WTC11 (cell line): ENCODE results near the gene NRXN2. TPM values are rescaled to one million over a fixed set of nuclear protein-coding genes. Genes with fewer than 3 reads are reported as not detected.

Experiments
- ATAC-seq: fragments of 200-7000 bp; cut with Tn5 transposase; 2 replicates; pipeline ENCODE4 v1.10.0; 2021; ENCODE audit warnings: mild to moderate bottlenecking, moderate library complexity
- CTCF ChIA-PET: fragments of 300-600 bp; sonication (Branson Sonifier 250); formaldehyde crosslinking; loops from one replicate; lab custom pipeline; 2021; ENCODE audit warnings: antibody characterized with exemption; lab: Charles Lee
- POLR2A ChIA-PET: fragments of 350-600 bp; sonication (Branson Sonifier 250); formaldehyde crosslinking; loops from one replicate; lab custom pipeline; 2021; ENCODE audit warnings: antibody characterized with exemption; lab: Charles Lee
- DNase-seq: peaks from one replicate; pipeline ENCODE4 v3.0.0; 2021; ENCODE audit warnings: low spot score
- H3K27ac Mint-ChIP-seq: 2 replicates; pipeline ENCODE4 v1.8.0; 2021; ENCODE audit warnings: mixed read lengths
- H3K27me3 Mint-ChIP-seq: 2 replicates; pipeline ENCODE4 v1.8.0; 2021; ENCODE audit warnings: low read depth, mild to moderate bottlenecking, moderate library complexity, mixed read lengths
- H3K36me3 Mint-ChIP-seq: 2 replicates; pipeline ENCODE4 v1.8.0; 2021; ENCODE audit warnings: mixed read lengths
- H3K4me1 Mint-ChIP-seq: 2 replicates; pipeline ENCODE4 v1.8.0; 2022; ENCODE audit warnings: mixed read lengths
- H3K4me3 Mint-ChIP-seq: 2 replicates; pipeline ENCODE4 v1.8.0; 2021; ENCODE audit warnings: mild to moderate bottlenecking, moderate library complexity, mixed read lengths
- H3K9me3 Mint-ChIP-seq: 2 replicates; pipeline ENCODE4 v1.8.0; 2021; ENCODE audit warnings: mixed read lengths
- AR ChIP-seq: fragments of 250-450 bp; sonication (Bioruptor Pico); IDR thresholded peaks from 2 replicates; pipeline ENCODE4 v1.9.0; 2021; ENCODE audit warnings: mild to moderate bottlenecking
- ATF6 ChIP-seq: sonication (generic); formaldehyde crosslinking; IDR thresholded peaks from 2 replicates; pipeline ENCODE4 v1.8.1; 2023; ENCODE audit warnings: mild to moderate bottlenecking, missing genetic modification reagents
- ELF4 ChIP-seq: sonication (generic); formaldehyde crosslinking; IDR thresholded peaks from 2 replicates; pipeline ENCODE4 v1.8.1; 2022; ENCODE audit warnings: low read depth, mild to moderate bottlenecking, moderate library complexity, missing genetic modification reagents
- ETV6 ChIP-seq: sonication (generic); formaldehyde crosslinking; IDR thresholded peaks from 2 replicates; pipeline ENCODE4 v1.8.1; 2022; ENCODE audit warnings: mild to moderate bottlenecking, missing genetic modification reagents
- FOXJ3 ChIP-seq: sonication (generic); formaldehyde crosslinking; IDR thresholded peaks from 2 replicates; pipeline ENCODE4 v1.9.0; 2021; ENCODE audit warnings: missing genetic modification reagents, mild to moderate bottlenecking, borderline replicate concordance
- FOXK1 ChIP-seq: sonication (generic); formaldehyde crosslinking; IDR thresholded peaks from 2 replicates; pipeline ENCODE4 v1.8.0; 2022; ENCODE audit warnings: mild to moderate bottlenecking, moderate library complexity, missing genetic modification reagents
- HMGA2 ChIP-seq: fragments of 250-450 bp; sonication (Bioruptor Pico); IDR thresholded peaks from 2 replicates; pipeline ENCODE4 v1.4.0; 2021; ENCODE audit warnings: mild to moderate bottlenecking, moderate library complexity
- JUN ChIP-seq: sonication (generic); formaldehyde crosslinking; IDR thresholded peaks from 2 replicates; pipeline ENCODE4 v1.8.0; 2023; ENCODE audit warnings: mild to moderate bottlenecking, missing genetic modification reagents
- NFYB ChIP-seq: sonication (generic); formaldehyde crosslinking; conservative IDR thresholded peaks from 2 replicates; pipeline ENCODE4 v1.8.0; 2022; ENCODE audit warnings: low read depth, missing genetic modification reagents
- PRDM15 ChIP-seq: sonication (generic); formaldehyde crosslinking; IDR thresholded peaks from 2 replicates; pipeline ENCODE4 v1.8.0; 2022; ENCODE audit warnings: missing genetic modification reagents
- USF2 ChIP-seq: sonication (generic); formaldehyde crosslinking; IDR thresholded peaks from 2 replicates; pipeline ENCODE4 v1.8.1; 2023; ENCODE audit warnings: mild to moderate bottlenecking, missing genetic modification reagents, moderate library complexity
- ZNF138 ChIP-seq: sonication (generic); formaldehyde crosslinking; conservative IDR thresholded peaks from 2 replicates; pipeline ENCODE4 v1.8.1; 2022; ENCODE audit warnings: mild to moderate bottlenecking, moderate library complexity, missing genetic modification reagents
- ZNF425 ChIP-seq: fragments of 250-450 bp; sonication (Bioruptor Pico); conservative IDR thresholded peaks from 2 replicates; pipeline ENCODE4 v1.9.0; 2021; ENCODE audit warnings: mild to moderate bottlenecking
- total RNA-seq: library from RNA; stranded (reverse); gene quantifications from 3 replicates; pipeline ENCODE4 v1.2.3, GENCODE V29; 2021
- TF ChIP-seq, protein P1 (sequence below): sonication (generic); formaldehyde crosslinking; IDR thresholded peaks from 2 replicates; pipeline ENCODE4 v1.8.0; 2022; ENCODE audit warnings: mild to moderate bottlenecking, missing genetic modification reagents
- TF ChIP-seq, protein P2 (sequence below): sonication (generic); formaldehyde crosslinking; conservative IDR thresholded peaks from 2 replicates; pipeline ENCODE4 v1.8.1; 2022; ENCODE audit warnings: mild to moderate bottlenecking, missing genetic modification reagents
- TF ChIP-seq, protein P3 (sequence below): fragments of 250-450 bp; sonication (Bioruptor Pico); IDR thresholded peaks from 2 replicates; pipeline ENCODE4 v1.8.0; 2021; ENCODE audit warnings: mild to moderate bottlenecking

NRXN2 gene
- total RNA-seq, 1 experiment from 2014 or later: 8.6 TPM

GRCh38 chr11:64765291-64765850 lies 42.4 kb upstream of the NRXN2 start:
- Mint-ChIP-seq H3K4me1 (peaks cover 72% of the 10 kb centered on the region), H3K4me3 (no peak overlapping the region; the same call in 1 of the 2 replicates), H3K27me3 (no peaks in the 10 kb centered on the region), H3K9me3 (no peaks in the 10 kb centered on the region), H3K27ac (peak overlapping the region; percentile 98), H3K36me3 (peaks cover 55% of the 10 kb centered on the region)
- ATAC-seq (no peak), DNase-seq (peak; percentile 63)
- no peak for TF ChIP-seq ETV6 (CRISPR knock-in tag)
- no peak for TF ChIP-seq NFYB
- no peak for TF ChIP-seq ELF4
- no peak for TF ChIP-seq JUN
- TF ChIP-seq PRDM15 (CRISPR knock-in tag): no peak
- no peak for TF ChIP-seq FOXJ3 (CRISPR knock-in tag)
- TF ChIP-seq, protein P1, sequence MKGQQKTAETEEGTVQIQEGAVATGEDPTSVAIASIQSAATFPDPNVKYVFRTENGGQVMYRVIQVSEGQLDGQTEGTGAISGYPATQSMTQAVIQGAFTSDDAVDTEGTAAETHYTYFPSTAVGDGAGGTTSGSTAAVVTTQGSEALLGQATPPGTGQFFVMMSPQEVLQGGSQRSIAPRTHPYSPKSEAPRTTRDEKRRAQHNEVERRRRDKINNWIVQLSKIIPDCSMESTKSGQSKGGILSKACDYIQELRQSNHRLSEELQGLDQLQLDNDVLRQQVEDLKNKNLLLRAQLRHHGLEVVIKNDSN: no peak
- TF ChIP-seq AR (CRISPR knock-in tag): no peak
- no peak for TF ChIP-seq ATF6 (CRISPR knock-in tag)
- no peak for TF ChIP-seq USF2
- no peak for TF ChIP-seq ZNF425 (CRISPR knock-in tag)
- TF ChIP-seq, protein P2, sequence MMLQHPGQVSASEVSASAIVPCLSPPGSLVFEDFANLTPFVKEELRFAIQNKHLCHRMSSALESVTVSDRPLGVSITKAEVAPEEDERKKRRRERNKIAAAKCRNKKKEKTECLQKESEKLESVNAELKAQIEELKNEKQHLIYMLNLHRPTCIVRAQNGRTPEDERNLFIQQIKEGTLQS: no peak
- TF ChIP-seq ZNF138 (CRISPR knock-in tag): no peak
- TF ChIP-seq, protein P3, sequence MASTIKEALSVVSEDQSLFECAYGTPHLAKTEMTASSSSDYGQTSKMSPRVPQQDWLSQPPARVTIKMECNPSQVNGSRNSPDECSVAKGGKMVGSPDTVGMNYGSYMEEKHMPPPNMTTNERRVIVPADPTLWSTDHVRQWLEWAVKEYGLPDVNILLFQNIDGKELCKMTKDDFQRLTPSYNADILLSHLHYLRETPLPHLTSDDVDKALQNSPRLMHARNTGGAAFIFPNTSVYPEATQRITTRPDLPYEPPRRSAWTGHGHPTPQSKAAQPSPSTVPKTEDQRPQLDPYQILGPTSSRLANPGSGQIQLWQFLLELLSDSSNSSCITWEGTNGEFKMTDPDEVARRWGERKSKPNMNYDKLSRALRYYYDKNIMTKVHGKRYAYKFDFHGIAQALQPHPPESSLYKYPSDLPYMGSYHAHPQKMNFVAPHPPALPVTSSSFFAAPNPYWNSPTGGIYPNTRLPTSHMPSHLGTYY: no peak
- TF ChIP-seq HMGA2 (CRISPR knock-in tag): no peak
- TF ChIP-seq FOXK1 (CRISPR knock-in tag): no peak
- ChIA-PET CTCF (interaction anchor here (0.8 to 7.5 kb wide), 4 partner anchors 13 to 77 kb away, joined by 3 to 150 read pairs (median 5); partner anchors contain the start of genes RASGRP2 and SF1), POLR2A (no interaction called here)
